ENCODE measurements around the gene SCNN1G.

DNA sequence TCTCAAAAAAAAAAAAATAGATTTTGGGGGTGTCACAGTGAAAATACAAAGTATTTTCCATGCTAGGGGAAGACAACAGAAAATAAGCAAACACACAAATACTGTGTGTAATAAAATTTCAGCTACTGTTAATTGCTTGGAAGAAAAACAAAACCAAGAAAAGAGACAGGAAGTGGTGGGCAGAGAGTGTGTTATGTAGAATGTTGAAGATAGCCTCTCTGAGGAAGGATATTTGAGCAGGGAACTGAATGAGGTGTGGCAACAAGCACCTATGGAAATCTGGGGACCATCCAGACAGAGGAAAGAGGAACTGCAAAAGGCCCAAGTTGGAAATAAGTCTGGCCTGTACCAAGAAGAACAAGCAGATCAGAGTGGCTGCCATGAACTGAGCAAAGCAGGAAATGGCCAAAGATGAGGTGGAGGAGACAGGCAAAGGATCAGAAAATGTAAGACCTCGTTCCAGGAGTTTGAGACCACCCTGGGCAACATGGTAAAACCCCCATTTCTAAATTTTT lies 25.5 kb upstream of the SCNN1G start:
- no peak for TF ChIP-seq POLR2AphosphoS5 (IDR thresholded peaks at IDR 0.05)
- TF ChIP-seq CTCF (IDR thresholded peaks at IDR 0.05): no peak
- no peak for TF ChIP-seq POLR2A (IDR thresholded peaks at IDR 0.05)
